NCI-H146 treated with DMSO at 0.1 percent for 48 hours (cell line): ENCODE data around the gene UBE2N.

Experiments
- DNase-seq: peaks from one replicate; lab custom pipeline; 2025; ENCODE audit not compliant: unreplicated experiment; lab: John Stamatoyannopoulos, UW

Gene UBE2N

DNA sequence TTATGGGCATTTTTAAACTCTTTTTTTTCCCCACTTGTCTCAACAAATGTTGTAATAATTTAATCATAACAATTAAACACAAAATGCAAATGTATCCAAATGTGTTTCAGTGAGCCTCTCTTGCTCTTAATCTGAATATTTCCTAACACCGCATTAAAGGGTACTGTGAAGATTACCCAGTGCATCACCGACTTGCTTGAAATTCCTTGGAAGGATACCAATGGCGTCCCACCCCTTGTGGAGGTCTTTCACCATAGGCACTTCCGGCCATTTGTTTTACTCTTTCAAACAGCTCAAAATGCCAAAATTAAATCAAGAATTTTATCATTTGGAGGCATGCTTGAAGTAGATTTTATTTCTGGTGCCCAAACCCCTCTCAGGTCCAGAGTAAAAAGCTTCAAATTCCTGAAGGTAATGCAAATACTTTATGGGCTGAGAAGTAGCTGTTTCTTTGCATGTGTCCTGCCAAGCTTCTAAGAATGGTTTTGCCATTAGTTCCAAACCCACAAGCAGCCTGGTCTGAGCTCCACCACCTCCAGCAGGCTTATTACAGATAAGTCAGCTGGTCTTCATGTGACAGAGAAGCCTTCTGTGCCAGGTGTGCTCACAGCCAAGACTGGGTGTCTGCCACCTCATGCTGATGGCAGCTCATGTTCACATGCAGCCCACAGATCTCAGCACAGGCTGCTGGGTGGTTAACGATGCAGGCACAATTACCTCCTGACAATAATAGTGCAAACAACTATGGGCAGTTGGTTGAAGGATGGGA is 80.4 kb downstream of the UBE2N start:
- no peak for DNase-seq

DNA sequence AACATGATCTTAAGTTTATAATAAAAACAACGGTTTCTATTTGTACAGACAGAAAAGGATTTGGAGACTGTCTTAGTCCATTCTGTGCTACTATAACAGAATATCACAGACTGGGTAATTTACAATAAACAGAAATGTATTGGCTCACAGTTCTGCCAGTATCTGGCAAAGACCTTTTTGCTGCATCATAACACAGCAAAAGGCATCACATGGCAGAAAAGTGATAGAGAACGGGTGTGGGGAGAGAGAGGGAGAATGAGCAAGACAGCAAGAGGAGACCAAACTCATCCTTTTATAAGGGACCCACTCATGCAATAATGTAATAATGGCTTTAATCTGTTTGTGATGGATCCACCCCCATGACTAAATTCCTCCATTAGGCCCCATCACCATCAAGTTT is 81.1 kb downstream of the UBE2N start:
- DNase-seq = no peak

DNA sequence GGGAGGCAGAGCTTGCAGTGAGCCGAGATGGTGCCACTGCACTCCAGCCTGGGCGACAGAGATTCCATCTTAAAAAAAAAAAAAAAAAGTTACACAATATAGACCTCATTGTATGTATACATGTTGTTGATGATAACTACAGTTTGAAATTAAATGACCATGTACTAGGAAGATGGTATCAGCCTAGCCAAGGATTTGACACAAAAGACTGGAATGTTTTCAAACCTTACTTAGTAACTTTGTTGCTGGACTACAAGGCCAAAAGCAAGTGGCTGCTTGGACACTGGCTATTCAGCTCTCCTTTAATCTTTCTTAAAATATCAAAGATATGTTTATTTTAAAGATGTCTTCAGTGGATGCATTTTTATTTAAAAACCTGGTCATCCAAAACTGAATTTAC is 82.9 kb downstream of the UBE2N start:
- no peak for DNase-seq

DNA sequence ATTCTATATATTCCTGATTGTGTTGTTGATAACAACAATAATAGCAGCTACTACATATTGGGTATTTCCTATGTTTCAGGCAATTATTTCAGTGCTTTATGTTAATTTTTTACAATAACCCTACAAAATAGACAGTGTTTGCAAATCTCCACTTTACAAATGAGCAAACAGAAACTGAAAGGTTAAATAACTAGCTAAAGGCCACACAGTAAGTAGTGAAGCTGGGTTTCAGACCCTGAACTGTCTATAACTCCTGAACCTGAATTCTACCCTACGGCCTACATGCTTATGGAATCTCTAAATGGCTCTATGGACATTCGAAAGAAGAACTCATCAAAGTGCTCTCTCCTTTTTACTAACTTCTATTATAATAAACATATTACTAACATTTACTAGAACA is 83.7 kb downstream of the UBE2N start:
- no peak for DNase-seq

DNA sequence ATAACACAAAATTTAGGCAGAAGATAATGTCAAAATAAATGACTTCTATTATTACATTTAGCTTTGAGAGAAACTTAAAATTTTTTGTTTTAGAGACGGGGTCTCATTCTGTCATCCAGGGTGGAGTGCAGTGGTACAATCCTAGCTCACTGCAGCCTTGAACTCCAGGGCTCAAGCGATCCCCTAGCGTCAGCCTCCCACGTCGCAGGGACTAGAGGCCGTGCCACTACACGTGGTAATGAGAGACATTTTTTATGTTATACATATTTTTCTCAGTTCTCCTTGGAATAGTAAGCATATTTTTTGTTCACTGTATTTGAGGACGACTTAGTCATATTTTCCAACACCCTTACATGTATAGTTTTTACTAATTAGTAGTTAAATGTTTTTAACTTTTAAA is 85.5 kb downstream of the UBE2N start:
- no peak for DNase-seq
